SU-DHL-6 (cell line): Measurements from ENCODE around the gene MSL3.

Source experiments
- H2AFZ ChIP-seq: fragments of 200-600 bp; sonication (generic); 2 replicates; pipeline ENCODE4 v1.6.1; 2014; ENCODE audit warnings: low read depth, mild to moderate bottlenecking, moderate library complexity, mixed read lengths, antibody characterized with exemption, low read length; ENCODE audit not compliant: severe bottlenecking
- H3F3A ChIP-seq: fragments of 200-600 bp; shearing (Covaris generic); 2 replicates; pipeline ENCODE4 v1.6.0; 2016; ENCODE audit warnings: antibody characterized with exemption, mild to moderate bottlenecking; ENCODE audit not compliant: insufficient read depth
- H3K27ac ChIP-seq: fragments of 200-600 bp; sonication (generic); 2 replicates; pipeline ENCODE4 v1.5.1; 2016; ENCODE audit warnings: low read depth, mild to moderate bottlenecking, low read length, moderate library complexity, mixed read lengths
- H3K27me3 ChIP-seq: fragments of 200-600 bp; sonication (generic), shearing (Covaris generic); 2 replicates; pipeline ENCODE4 v1.6.0; 2014; ENCODE audit warnings: mild to moderate bottlenecking, low read length
- H3K36me3 ChIP-seq: fragments of 200-600 bp; sonication (generic); 2 replicates; pipeline ENCODE4 v1.6.1; 2014; ENCODE audit warnings: mild to moderate bottlenecking, low read length, mixed read lengths
- H3K4me2 ChIP-seq: fragments of 300-600, 200-600 bp; shearing (Covaris generic), sonication (generic); 2 replicates; pipeline ENCODE4 v1.6.0; 2014; ENCODE audit warnings: low read length, low read depth, mild to moderate bottlenecking; ENCODE audit not compliant: poor library complexity, severe bottlenecking
- H3K4me3 ChIP-seq: fragments of 200-600 bp; sonication (generic); 2 replicates; pipeline ENCODE4 v1.5.1; 2014; ENCODE audit warnings: antibody characterized with exemption, low read length, mild to moderate bottlenecking, mixed read lengths; ENCODE audit not compliant: insufficient read depth, poor library complexity, severe bottlenecking
- H3K79me2 ChIP-seq: fragments of 200-600 bp; sonication (generic); 2 replicates; pipeline ENCODE4 v1.6.1; 2014; ENCODE audit warnings: mild to moderate bottlenecking, low read length, moderate library complexity; ENCODE audit not compliant: insufficient read depth
- H3K9ac ChIP-seq: fragments of 200-600 bp; sonication (generic); 2 replicates; pipeline ENCODE4 v1.7.0; 2014; ENCODE audit warnings: mild to moderate bottlenecking, low read length
- H3K9me2 ChIP-seq: fragments of 200-600 bp; sonication (generic); replicated peaks from 2 replicates; pipeline ENCODE4 v1.6.1; 2014; ENCODE audit warnings: low read length; ENCODE audit not compliant: insufficient read depth
- H3K9me3 ChIP-seq: fragments of 200-600 bp; sonication (generic); 2 replicates; pipeline ENCODE4 v1.6.1; 2014; ENCODE audit warnings: low read length, mixed read lengths; ENCODE audit not compliant: insufficient read depth
- H4K20me1 ChIP-seq: fragments of 200-600 bp; sonication (generic); 2 replicates; pipeline ENCODE4 v1.6.1; 2014; ENCODE audit warnings: low read depth, mild to moderate bottlenecking, antibody characterized with exemption, low read length, moderate library complexity, mixed read lengths
- EZH2phosphoT487 ChIP-seq: fragments of 200-600 bp; sonication (generic), shearing (Covaris generic); conservative IDR thresholded peaks from 2 replicates; pipeline ENCODE4 v1.6.1; 2018; ENCODE audit warnings: mild to moderate bottlenecking, antibody characterized with exemption, low read length, moderate library complexity, mixed read lengths
- TF ChIP-seq, protein P1 (sequence below): fragments of 200-600 bp; sonication (generic); IDR thresholded peaks from one replicate; pipeline ENCODE4 v1.5.1; 2017; ENCODE audit warnings: antibody characterized with exemption, mild to moderate bottlenecking, low read length, moderate library complexity; ENCODE audit not compliant: insufficient read depth, poor library complexity, severe bottlenecking

Gene MSL3

GRCh38 chrX:11781734-11782370, 23.8 kb downstream of the MSL3 start:
- Histone ChIP-seq H3K27me3 (no peaks in the 10 kb centered on the region), H3K4me3 (no peak overlapping the region), H3K9me2 (no peaks in the 10 kb centered on the region), H3K27ac (no peak overlapping the region), H3F3A (no peaks in the 10 kb centered on the region), H3K36me3 (no peaks in the 10 kb centered on the region), H3K4me2 (no peak overlapping the region), H3K79me2 (no peaks in the 10 kb centered on the region), H3K9ac (no peak overlapping the region), H3K9me3 (no peaks in the 10 kb centered on the region), H2AFZ (no peak overlapping the region), H4K20me1 (no peaks in the 10 kb centered on the region)
- no peak for TF ChIP-seq EZH2phosphoT487
- TF ChIP-seq, protein P1, sequence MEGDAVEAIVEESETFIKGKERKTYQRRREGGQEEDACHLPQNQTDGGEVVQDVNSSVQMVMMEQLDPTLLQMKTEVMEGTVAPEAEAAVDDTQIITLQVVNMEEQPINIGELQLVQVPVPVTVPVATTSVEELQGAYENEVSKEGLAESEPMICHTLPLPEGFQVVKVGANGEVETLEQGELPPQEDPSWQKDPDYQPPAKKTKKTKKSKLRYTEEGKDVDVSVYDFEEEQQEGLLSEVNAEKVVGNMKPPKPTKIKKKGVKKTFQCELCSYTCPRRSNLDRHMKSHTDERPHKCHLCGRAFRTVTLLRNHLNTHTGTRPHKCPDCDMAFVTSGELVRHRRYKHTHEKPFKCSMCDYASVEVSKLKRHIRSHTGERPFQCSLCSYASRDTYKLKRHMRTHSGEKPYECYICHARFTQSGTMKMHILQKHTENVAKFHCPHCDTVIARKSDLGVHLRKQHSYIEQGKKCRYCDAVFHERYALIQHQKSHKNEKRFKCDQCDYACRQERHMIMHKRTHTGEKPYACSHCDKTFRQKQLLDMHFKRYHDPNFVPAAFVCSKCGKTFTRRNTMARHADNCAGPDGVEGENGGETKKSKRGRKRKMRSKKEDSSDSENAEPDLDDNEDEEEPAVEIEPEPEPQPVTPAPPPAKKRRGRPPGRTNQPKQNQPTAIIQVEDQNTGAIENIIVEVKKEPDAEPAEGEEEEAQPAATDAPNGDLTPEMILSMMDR, result no peak

DNA sequence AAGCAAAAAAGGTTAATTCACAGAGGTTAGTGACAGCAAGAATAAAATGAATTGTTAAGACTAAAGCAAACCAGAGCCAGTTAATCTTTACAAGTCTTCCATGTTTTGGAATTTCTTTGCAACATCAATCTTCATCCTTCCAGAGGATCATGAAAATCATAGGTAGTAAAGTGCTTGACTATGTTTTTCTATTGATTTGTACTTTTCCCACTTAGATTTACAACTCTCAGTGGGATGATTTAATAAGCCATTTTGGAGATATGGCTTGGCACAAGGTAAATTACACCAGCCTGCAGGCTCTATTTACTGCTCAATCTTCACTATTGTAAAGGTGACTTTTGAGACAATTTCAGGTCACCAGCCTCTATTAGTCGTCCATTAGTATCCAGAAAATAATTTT, 26.5 kb downstream of the MSL3 start:
- Histone ChIP-seq H3K27me3 (no peaks in the 10 kb centered on the region), H3K9me2 (no peaks in the 10 kb centered on the region), H3K4me3 (no peak overlapping the region), H3K4me2 (no peak overlapping the region), H3K9me3 (no peaks in the 10 kb centered on the region), H2AFZ (no peak overlapping the region), H3K27ac (no peak overlapping the region), H3K79me2 (no peaks in the 10 kb centered on the region), H3F3A (no peaks in the 10 kb centered on the region), H3K9ac (no peak overlapping the region), H3K36me3 (no peaks in the 10 kb centered on the region), H4K20me1 (no peaks in the 10 kb centered on the region)
- no peak for TF ChIP-seq EZH2phosphoT487
- TF ChIP-seq, protein P1, result no peak

- no peak overlapping the region for H3K9ac ChIP-seq
These were observed 28.8 kb downstream of the MSL3 start for GRCh38 chrX:11786862-11787261.

More at GRCh38 chrX:11786862-11787261, 28.8 kb downstream of the MSL3 start:
- H3K27ac ChIP-seq, result no peak overlapping the region
- no peak overlapping the region for H3K4me2 ChIP-seq
- no peaks in the 10 kb centered on the region for H3K9me3 ChIP-seq
- no peak overlapping the region for H3K4me3 ChIP-seq
- H3K36me3 ChIP-seq, result no peaks in the 10 kb centered on the region
- no peaks in the 10 kb centered on the region for H3K79me2 ChIP-seq
- no peaks in the 10 kb centered on the region for H3K9me2 ChIP-seq
- H3K27me3 ChIP-seq, result no peaks in the 10 kb centered on the region
- TF ChIP-seq, protein P1, result no peak
- no peak for TF ChIP-seq EZH2phosphoT487
- H4K20me1 ChIP-seq, result no peaks in the 10 kb centered on the region
- H3F3A ChIP-seq, result no peaks in the 10 kb centered on the region
- no peak overlapping the region for H2AFZ ChIP-seq
